GM12878 (cell line): ENCODE measurements around the gene TP53RK. TPM values are rescaled to one million over a fixed set of nuclear protein-coding genes. Genes with fewer than 3 reads are reported as not detected.

Experiments
- ATAC-seq: fragments of 200-7000 bp; cut with Tn5 transposase; 3 replicates; pipeline ENCODE4 v1.9.1; 2020; ENCODE audit warnings: mild to moderate bottlenecking, moderate library complexity
- BruUV-seq: library from RNA; stranded (reverse); fragments of 400-500 nt; replicated peaks from 2 replicates; lab custom pipeline; 2021; lab: Mats Ljungman, UMichigan
- CTCF ChIA-PET: fragments of 300-600 bp; sonication (Branson Sonifier 250); formaldehyde crosslinking; extraction: SDS; loops from one replicate; lab custom pipeline; 2021; ENCODE audit warnings: inconsistent platforms; lab: Yijun Ruan, JAX
- POLR2A ChIA-PET: fragments of 350-600 bp; formaldehyde crosslinking; extraction: SDS; loops from one replicate; lab custom pipeline; 2021; ENCODE audit warnings: inconsistent platforms; lab: Charles Lee
- RAD21 ChIA-PET: fragments of 300-600 bp; sonication (Branson Sonifier 250); formaldehyde crosslinking; loops from one replicate; lab custom pipeline; 2023; ENCODE audit warnings: antibody characterized with exemption; ENCODE audit not compliant: unreplicated experiment; lab: Charles Lee
- SMC1A ChIA-PET: fragments of 300-600 bp; sonication (Branson Sonifier 250); formaldehyde crosslinking; loops from one replicate; lab custom pipeline; 2023; ENCODE audit not compliant: unreplicated experiment, uncharacterized antibody; lab: Charles Lee
- DNase-seq: peaks from one replicate; pipeline ENCODE4 v3.0.0-alpha.2; 2011; ENCODE audit warnings: low read depth, low spot score
- FAIRE-seq: peaks from 3 replicates; lab custom pipeline; 2011; peaks lifted over from hg19 to GRCh38; lab: Jason Lieb, UNC
- H2AFZ ChIP-seq: 2 replicates; pipeline ENCODE4 v1.6.0; 2011; ENCODE audit warnings: low read depth, low read length, control low read depth; ENCODE audit not compliant: control insufficient read depth
- H3K27ac ChIP-seq: 2 replicates; pipeline ENCODE4 v1.5.1; 2011; ENCODE audit warnings: control low read depth; ENCODE audit not compliant: control insufficient read depth, insufficient read depth
- H3K27me3 ChIP-seq, 2 experiments: replicated peaks in 1 of 2; 2 replicates each; pipeline versions ENCODE4 v1.6.0 to v1.6.1; 2011; ENCODE audit warnings: low read length in 1 of 2; ENCODE audit not compliant: control insufficient read depth in 2 of 2, insufficient read depth in 2 of 2
- H3K36me3 ChIP-seq, 2 experiments: 2 replicates each; pipeline ENCODE4 v1.5.1; 2011; ENCODE audit warnings: low read length in 1 of 2; ENCODE audit not compliant: control insufficient read depth in 2 of 2, insufficient read depth in 2 of 2
- H3K4me1 ChIP-seq: 2 replicates; pipeline ENCODE4 v1.6.1; 2011; ENCODE audit warnings: mild to moderate bottlenecking, low read length, moderate library complexity, mixed read lengths; ENCODE audit not compliant: control insufficient read depth, insufficient read depth
- H3K4me2 ChIP-seq: 2 replicates; pipeline ENCODE4 v1.6.0; 2011; ENCODE audit warnings: control low read depth; ENCODE audit not compliant: control insufficient read depth, insufficient read depth
- H3K4me3 ChIP-seq: fragments of 200-600 bp; sonication (generic); 2 replicates; pipeline ENCODE4 v1.5.1; 2016
- H3K79me2 ChIP-seq: 2 replicates; pipeline ENCODE4 v1.6.0; 2011; ENCODE audit warnings: low read length; ENCODE audit not compliant: control insufficient read depth, insufficient read depth
- H3K9ac ChIP-seq: 2 replicates; pipeline ENCODE4 v1.8.0; 2011; ENCODE audit warnings: low read length, control low read depth, mixed read lengths; ENCODE audit not compliant: control insufficient read depth, insufficient read depth
- H3K9me3 ChIP-seq: replicated peaks from 3 replicates; pipeline ENCODE4 v1.5.1; 2011; ENCODE audit warnings: mild to moderate bottlenecking, low read length; ENCODE audit not compliant: control insufficient read depth, insufficient read depth
- H4K20me1 ChIP-seq: 2 replicates; pipeline ENCODE4 v1.6.0; 2011; ENCODE audit not compliant: control insufficient read depth, insufficient read depth
- CREB1 ChIP-seq: IDR thresholded peaks from 2 replicates; pipeline ENCODE4 v1.6.1; 2012; ENCODE audit warnings: low read depth, mild to moderate bottlenecking, inconsistent platforms
- DPF2 ChIP-seq: fragments of 450-650 bp; IDR thresholded peaks from 2 replicates; pipeline ENCODE4 v1.6.1; 2017; ENCODE audit warnings: mild to moderate bottlenecking
- PML ChIP-seq: IDR thresholded peaks from 2 replicates; pipeline ENCODE4 v1.6.1; 2012; ENCODE audit warnings: low read length, inconsistent platforms
- RAD51 ChIP-seq: fragments of 450-650 bp; IDR thresholded peaks from 2 replicates; pipeline ENCODE4 v1.6.1; 2016; ENCODE audit warnings: moderate library complexity, mild to moderate bottlenecking, inconsistent platforms
- SUZ12 ChIP-seq: fragments of 200-600 bp; sonication (generic); IDR thresholded peaks from one replicate; pipeline ENCODE4 v1.6.1; 2018; ENCODE audit warnings: antibody characterized with exemption, mild to moderate bottlenecking; ENCODE audit not compliant: unreplicated experiment
- ZBTB4 ChIP-seq: fragments of 450-650 bp; formaldehyde crosslinking; IDR thresholded peaks from 2 replicates; pipeline ENCODE4 v1.4.0; 2022; ENCODE audit warnings: mild to moderate bottlenecking, moderate library complexity
- ZNF274 ChIP-seq: IDR thresholded peaks from one replicate; pipeline ENCODE4 v1.8.0; 2011; ENCODE audit not compliant: insufficient read length, insufficient read depth
- WGBS: methylation state at CpG from one replicate; pipeline ENCODE4 v1.1.6; 2016; ENCODE audit warnings: low lambda C conversion rate; ENCODE audit not compliant: insufficient replicate concordance, insufficient coverage; ENCODE audit errors: missing lambda C conversion rate; 5-methylcytosine and 5-hydroxymethylcytosine counted together
- in situ Hi-C: fragments of 300-500 bp; cut with MboI; formaldehyde crosslinking; loops from 9 replicates; pipeline ENCODE4 v1.14.3; 2018; ENCODE audit warnings: mixed read lengths
- intact Hi-C: fragments of 100-400 bp; cut with micrococcal nuclease; formaldehyde crosslinking; loops from one replicate; pipeline ENCODE4 v1.14.2; 2022; ENCODE audit not compliant: unreplicated experiment
- polyA plus RNA-seq, 11 experiments: library from polyadenylated mRNA; depleted of rRNA in 4 of 11; unstranded in 6 of 11; stranded (reverse) in 5 of 11; fragments of >200 nt; fragmentation: Nextera tagmentation in 4 of 11; fragmentation: Illumina TruSeq in 1 of 11; extraction: Ambion mirVana in 4 of 11; extraction: Trizol in 1 of 11; gene quantifications; 1 replicate in 1 of 11; 2 replicates in 10 of 11; pipeline versions ENCODE4 v1.2.1 to v1.2.3, GENCODE V29; 2011 to 2016; ENCODE audit warnings: inconsistent platforms in 2 of 11, missing spikeins in 2 of 11, low read depth in 1 of 11
- total RNA-seq, 4 experiments: library from RNA; depleted of rRNA in 3 of 4; stranded (reverse); fragments of >200 nt in 3 of 4; fragmentation: Illumina TruSeq in 1 of 4; extraction: Trizol in 1 of 4; gene quantifications; 2 replicates each; pipeline versions ENCODE4 v1.2.1 to v1.2.3, GENCODE V29; 2013 to 2021
- TF ChIP-seq, protein P1 (sequence below): fragments of 450-650 bp; IDR thresholded peaks from 2 replicates; pipeline ENCODE4 v1.6.1; 2016; ENCODE audit warnings: mild to moderate bottlenecking, moderate library complexity, borderline replicate concordance

Gene TP53RK
- total and polyA plus RNA-seq, 10 of the 15 experiments (the other 5 are each of a cell fraction or from before 2014, with no cell fraction given): 3.8 to 23.1 (median 16.1) TPM

GRCh38 chr20:46702447-46703203, 13.4 kb upstream of the TP53RK start:
- H3K9me3 ChIP-seq: peaks cover 2% of the 10 kb centered on the region; the same call in 1 of the 3 replicates
- intact Hi-C loops: no loop called here
- no peak overlapping the region for H2AFZ ChIP-seq
- no peak overlapping the region for H3K4me3 ChIP-seq
- POLR2A ChIA-PET: interaction anchor here (0.6 kb wide), 1 partner anchor 192 kb away, joined by 3 read pairs; no protein-coding TSS in a partner anchor
- H3K27me3 ChIP-seq: no peaks in the 10 kb centered on the region; a peak in 1 of 4 replicates
- H3K27ac ChIP-seq: no peak overlapping the region
- in situ Hi-C loops: no loop called here
- no peaks in the 10 kb centered on the region for H3K4me1 ChIP-seq
- no peaks in the 10 kb centered on the region for H3K36me3 ChIP-seq
- no peak for ATAC-seq
- no peaks in the 10 kb centered on the region for H4K20me1 ChIP-seq
- H3K79me2 ChIP-seq: no peaks in the 10 kb centered on the region
- no peak for DNase-seq
- TF ChIP-seq, protein P1, sequence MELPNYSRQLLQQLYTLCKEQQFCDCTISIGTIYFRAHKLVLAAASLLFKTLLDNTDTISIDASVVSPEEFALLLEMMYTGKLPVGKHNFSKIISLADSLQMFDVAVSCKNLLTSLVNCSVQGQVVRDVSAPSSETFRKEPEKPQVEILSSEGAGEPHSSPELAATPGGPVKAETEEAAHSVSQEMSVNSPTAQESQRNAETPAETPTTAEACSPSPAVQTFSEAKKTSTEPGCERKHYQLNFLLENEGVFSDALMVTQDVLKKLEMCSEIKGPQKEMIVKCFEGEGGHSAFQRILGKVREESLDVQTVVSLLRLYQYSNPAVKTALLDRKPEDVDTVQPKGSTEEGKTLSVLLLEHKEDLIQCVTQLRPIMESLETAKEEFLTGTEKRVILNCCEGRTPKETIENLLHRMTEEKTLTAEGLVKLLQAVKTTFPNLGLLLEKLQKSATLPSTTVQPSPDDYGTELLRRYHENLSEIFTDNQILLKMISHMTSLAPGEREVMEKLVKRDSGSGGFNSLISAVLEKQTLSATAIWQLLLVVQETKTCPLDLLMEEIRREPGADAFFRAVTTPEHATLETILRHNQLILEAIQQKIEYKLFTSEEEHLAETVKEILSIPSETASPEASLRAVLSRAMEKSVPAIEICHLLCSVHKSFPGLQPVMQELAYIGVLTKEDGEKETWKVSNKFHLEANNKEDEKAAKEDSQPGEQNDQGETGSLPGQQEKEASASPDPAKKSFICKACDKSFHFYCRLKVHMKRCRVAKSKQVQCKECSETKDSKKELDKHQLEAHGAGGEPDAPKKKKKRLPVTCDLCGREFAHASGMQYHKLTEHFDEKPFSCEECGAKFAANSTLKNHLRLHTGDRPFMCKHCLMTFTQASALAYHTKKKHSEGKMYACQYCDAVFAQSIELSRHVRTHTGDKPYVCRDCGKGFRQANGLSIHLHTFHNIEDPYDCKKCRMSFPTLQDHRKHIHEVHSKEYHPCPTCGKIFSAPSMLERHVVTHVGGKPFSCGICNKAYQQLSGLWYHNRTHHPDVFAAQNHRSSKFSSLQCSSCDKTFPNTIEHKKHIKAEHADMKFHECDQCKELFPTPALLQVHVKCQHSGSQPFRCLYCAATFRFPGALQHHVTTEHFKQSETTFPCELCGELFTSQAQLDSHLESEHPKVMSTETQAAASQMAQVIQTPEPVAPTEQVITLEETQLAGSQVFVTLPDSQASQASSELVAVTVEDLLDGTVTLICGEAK: peak; percentile 68
- no peak for TF ChIP-seq CREB1
- no peak for TF ChIP-seq PML
- no peak for TF ChIP-seq SUZ12
- TF ChIP-seq ZBTB4 (CRISPR knock-in tag): no peak
- TF ChIP-seq ZNF274: no peak
- no peak for TF ChIP-seq RAD51
- TF ChIP-seq DPF2: no peak
- TF ChIP-seq, all 136 proteins: peak for 1
- ChIA-PET RAD21 (no interaction called here), CTCF (interaction anchor here (1.2 to 1.9 kb wide), 3 partner anchors 8 to 46 kb away, joined by 3 to 5 read pairs (median 4); no protein-coding TSS in a partner anchor), SMC1A (interaction anchor here (0.7 to 1.3 kb wide), 2 partner anchors 15 to 21 kb away, joined by 3 to 5 read pairs; no protein-coding TSS in a partner anchor)
- Histone ChIP-seq H3K4me2 (no peak overlapping the region), H3K9ac (no peak overlapping the region)
- FAIRE-seq: no peak
- no TSS peak for BruUV-seq
- 54% methylated on average over 8 of the region's 8 CpGs for WGBS
